NCI-H2196 treated with DMSO at 0.1 percent for 48 hours (cell line): ENCODE data around the gene TRIM67.
"Not testable (repeated sequence)": the region's sequence is repeated elsewhere in the genome, so short reads cannot be mapped to it uniquely, and the experiment has no call there.

ENCODE experiments used
- DNase-seq: peaks from one replicate; lab custom pipeline; 2025; ENCODE audit not compliant: unreplicated experiment; lab: John Stamatoyannopoulos, UW

The TRIM67 gene

DNA sequence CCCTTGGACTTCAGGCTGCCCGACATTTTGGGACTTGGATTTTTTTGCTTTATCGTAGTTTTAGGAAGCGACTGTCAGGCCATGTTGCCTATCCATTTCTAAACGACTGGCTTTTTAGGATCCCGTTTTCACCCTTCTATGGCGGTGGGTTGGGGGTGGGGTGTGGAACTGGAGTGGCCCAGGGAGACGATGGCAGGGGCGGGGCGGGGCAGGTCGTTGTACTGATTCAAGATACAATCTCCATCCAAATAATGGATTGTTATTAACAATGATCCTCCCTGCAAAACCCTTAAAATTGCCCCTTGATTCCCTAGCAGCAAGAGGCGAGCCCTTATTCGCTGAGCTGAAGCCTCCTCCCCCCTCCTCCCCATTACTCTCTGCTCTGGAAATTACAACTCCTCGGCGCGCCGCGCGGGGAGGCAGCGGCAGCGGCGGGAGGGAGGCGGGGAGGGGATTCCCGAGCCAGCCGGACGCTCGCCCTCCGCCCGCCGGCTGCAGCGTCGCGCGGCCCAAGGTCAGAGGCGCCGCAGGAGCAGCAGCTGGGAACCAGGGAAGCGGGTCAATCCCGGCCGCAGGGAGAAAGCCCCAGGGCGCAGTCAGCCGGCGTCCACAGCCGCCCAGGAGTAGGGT is at the start of gene TRIM67:
TSS of gene TRIM67 (plus strand) at position 392 of the 630 bp plus-strand sequence. CDS start 912 bp downstream, outside the sequence.
- DNase-seq = peak; percentile 47

DNA sequence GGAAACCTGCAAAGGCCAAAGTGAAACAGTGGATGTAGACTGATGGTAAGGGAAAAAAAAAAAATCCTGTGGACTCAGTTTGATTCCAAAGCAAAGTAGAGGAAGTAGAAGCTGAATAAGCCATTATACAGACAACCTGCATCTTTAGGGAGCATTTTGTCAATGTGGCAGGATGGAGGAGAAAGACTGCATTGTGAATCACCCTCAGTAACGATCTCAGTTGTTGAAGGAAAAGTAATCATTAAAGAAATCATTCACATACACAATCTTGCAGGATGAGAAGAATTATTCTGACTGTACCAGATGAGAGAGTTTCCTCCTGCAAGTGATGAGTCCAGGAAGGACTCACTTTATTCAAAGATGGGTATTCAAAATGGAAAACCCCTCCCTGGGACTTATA is 45.1 kb upstream of the TRIM67 start:
- no peak for DNase-seq

- DNase-seq = no peak
These were observed 43.0 kb upstream of the TRIM67 start for GRCh38 chr1:231118704-231119453.

DNA sequence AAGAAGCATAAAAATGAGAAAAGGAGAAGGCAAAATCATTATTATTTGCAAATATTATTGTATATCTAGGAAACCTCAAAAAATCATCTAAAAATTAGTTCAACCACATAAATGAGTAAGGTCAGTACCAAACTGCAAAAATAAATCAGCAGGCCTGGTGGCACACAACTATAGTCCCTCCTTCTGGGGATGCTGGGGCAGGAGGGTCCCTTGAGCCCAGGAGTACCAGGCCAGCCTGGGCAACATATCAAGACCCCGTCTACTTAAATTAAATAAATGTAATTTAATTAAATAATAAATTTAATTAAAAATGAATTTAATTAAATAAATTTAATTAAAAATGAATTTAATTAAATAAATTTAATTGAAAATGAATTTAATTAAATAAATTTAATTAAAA is 40.3 kb upstream of the TRIM67 start:
- DNase-seq = no peak

DNA sequence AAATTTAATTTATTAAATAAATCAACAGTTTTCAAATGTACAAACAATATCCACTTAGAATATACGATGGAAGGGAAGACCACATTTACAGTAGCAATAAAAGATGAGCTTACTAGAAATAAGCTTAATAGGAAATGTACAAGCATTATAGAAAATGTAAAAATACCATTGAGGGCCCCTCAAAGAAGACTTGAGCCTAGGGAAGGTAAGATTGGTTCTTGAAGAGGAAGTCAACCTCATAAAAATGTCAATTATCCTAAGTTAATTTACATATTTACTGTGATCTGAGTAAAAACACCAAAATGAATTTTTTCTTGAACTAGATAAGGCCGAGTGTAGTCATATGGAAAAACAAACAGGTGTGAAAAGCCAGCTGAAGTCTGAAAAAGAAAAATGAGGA is 39.7 kb upstream of the TRIM67 start:
- no peak for DNase-seq

DNA sequence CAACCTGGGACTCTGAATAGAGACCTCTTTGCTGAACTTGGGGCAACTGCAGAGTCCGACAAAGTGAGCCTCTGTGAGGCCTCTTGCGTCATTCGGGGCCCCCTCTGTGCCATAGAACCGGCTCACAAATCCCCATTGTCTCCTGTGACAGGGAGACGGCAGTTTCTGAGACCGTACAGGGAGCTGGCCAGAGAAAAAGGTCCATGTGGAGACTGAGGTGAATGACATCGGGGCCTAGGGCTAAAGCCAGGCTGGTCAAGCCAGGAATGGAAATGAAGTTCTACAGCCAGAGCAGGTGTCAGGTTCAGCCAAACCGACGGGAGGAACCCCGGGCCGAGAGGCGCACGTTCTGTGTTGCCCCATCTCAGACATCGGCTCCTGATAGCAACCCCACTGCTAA is 37.1 kb upstream of the TRIM67 start:
- no peak for DNase-seq

DNA sequence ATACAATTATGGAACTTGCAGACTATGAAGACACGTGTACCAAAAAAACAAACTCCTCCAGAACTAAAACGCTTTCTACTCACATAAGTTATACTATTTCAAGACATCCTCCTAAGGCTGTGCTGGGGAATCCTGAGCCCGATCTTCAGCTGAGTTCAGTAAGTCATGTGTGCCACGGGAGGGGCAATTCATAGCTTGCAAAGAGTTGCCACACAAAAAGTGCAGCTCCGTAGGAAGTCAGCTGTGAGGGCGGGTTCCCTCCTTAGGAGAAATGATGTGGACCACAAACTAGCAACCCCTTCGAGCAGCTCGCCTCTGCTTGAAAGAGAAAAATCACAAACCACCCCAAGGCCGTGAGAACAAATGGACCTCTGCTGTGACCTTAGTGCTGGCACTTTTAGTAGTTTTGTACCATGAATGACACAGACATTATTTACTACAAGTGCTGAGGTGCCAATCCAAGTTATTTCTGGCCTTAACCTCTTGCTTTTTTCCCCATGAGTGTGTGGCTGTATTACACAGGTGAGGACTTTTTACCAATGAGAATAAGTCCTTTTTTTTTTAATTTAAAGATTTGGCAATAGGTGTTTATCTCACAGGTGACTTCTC is 35.8 kb upstream of the TRIM67 start:
- DNase-seq = no peak

DNA sequence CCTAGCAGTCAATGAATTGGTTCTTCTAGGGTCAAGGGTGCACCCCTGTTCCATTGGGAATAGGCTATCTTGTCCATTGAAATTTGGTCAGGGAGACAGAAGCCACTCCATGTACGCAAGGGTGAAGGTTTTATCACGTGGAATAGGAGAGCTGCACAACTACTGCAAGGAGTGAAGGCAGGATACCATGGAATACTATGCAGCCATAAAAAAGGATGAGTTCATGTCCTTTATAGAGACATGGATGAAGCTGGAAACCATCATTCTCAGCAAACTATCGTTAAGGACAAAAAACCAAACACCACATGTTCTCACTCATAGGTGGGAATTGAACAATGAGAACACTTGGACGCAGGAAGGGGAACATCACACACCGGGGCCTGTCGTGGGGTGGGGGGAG is 34.8 kb upstream of the TRIM67 start:
- DNase-seq = not testable (repeated sequence)

- not testable (repeated sequence) for DNase-seq
These were observed 33.4 kb upstream of the TRIM67 start for GRCh38 chr1:231128471-231128870.

DNA sequence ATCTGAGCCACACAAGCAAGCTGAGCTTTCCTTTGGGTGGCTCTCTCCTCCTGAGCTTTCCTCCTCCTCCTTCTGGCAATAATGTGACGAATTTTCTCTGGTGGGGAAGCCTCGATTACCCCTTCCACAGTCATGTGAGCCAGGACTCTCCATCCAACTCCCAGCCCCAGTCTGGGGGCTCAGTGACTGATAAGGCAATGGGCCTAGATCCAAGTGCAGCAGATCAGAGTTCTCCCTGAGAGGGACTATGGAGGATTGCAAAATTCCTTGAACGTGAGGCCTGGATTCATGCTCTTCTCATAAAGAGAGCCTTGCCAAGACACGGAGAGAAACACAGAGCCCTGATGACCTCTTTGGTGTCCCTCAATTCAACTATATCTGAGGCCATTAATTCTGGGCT is 31.3 kb upstream of the TRIM67 start:
- no peak for DNase-seq

DNA sequence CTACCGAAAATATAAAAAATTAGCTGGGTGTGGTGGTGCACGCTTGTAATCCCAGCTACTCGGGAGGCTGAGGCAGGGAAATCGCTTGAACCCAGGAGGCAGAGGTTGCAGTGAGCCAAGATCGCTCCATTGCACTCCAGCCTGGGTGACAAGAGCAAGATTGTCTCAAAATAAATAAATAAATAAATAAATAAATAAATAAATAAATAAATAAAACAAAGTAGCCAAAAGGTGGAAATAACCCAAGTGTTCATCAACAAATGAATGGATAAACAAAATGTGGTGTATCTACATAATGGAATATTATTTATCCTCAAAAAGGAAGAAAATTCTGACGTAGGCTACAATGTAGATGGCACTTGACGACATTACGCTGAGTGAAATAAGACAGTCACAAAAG is 29.3 kb upstream of the TRIM67 start:
- not testable (repeated sequence) for DNase-seq

GRCh38 chr1:231134624-231135023 is 27.2 kb upstream of the TRIM67 start:
- DNase-seq = no peak

DNA sequence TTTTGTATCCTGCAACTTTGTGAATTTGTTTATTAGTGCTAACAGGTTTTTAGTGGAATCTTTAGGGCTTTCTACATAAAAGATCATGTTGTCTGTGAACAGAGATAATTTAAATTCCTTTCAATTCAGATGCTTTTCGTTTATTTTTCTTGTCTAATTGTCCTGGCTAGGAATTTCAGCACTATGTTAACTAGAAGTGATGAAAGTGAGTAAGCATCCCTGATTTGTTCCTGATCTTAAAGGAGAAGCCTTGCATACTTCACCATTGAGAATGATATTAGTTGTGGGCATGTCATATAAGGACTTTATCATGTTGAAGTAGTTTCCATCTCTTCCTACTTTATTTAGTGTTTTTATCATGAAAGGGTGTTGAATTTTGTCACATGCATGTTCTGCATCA is 23.6 kb upstream of the TRIM67 start:
- DNase-seq = no peak

DNA sequence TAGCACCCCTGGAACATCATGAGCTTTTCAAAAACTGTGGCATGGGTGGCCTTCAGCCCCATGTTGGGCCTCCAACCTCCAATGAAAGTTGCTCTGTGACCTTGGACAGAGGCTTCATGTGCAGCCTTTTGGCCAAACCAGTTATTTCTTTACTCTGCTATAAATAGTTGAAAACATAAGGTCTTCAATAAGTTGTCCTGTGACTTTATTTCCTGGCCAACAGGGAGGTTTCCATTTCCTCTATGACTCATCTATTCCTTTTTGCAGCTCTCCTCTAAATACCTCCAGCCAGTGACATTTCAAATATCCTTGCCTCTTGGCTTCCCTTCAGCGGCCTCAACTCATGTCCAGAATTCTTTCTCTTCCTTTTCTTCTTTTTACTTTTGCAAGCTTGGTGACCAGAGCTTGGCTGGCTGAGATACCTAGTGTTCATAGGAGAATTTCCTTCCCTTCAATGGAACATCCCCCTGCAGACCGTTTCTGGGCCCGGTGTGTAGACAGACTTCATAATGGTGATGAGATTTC is 22.7 kb upstream of the TRIM67 start:
- DNase-seq = no peak

- DNase-seq = no peak
These were observed 21.9 kb upstream of the TRIM67 start for GRCh38 chr1:231139659-231140654.

DNA sequence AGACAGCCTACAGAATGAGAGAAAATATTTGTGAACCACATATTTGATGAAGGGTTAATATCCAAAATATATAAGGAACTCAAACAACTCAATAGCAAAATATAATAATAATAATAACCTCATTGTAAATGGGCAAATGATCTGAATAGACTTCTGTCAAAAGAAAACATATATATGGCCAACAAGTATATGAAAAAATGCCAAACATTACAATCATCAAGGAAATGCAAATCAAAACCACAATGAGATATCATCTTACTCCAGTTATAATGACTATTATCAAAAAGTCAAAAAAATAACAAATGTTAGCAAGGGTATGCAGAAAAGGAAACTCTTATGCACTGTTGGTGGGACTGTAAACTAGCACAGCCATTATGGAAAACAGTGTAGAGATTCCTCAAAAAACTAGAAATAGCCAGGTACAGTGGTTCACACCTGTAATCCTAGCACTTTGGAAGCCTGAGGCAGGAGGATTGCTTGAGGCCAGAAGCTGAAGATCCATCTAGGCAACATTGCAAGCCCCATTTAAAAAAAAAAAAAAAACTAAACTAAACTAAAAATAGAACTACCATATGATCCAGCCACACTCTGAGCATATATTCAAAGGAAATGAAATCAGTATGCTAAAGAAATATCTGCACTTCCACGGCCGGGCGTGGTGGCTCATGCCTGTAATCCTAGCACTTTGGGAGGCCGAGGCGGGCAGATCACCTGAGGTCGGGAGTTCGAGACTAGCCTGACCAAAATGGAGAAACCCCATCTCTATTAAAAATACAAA is 17.3 kb upstream of the TRIM67 start:
- no peak for DNase-seq

GRCh38 chr1:231147896-231148295 is 14.0 kb upstream of the TRIM67 start:
- DNase-seq = no peak

- DNase-seq = no peak
These were observed 10.0 kb upstream of the TRIM67 start for GRCh38 chr1:231151811-231152210.

GRCh38 chr1:231153726-231154125 is 8.1 kb upstream of the TRIM67 start:
- no peak for DNase-seq

GRCh38 chr1:231155808-231156207 is 6.0 kb upstream of the TRIM67 start:
- no peak for DNase-seq
